GM12865 (cell line): ENCODE measurements around the gene PLAAT5.

Source experiments
- DNase-seq: peaks from one replicate; pipeline ENCODE4 v3.0.0; 2010; ENCODE audit warnings: low read depth
- H3K4me3 ChIP-seq: 2 replicates; pipeline ENCODE4 v1.5.1; 2011; ENCODE audit warnings: mild to moderate bottlenecking, low read depth, low read length, control low read depth
- CTCF ChIP-seq: IDR thresholded peaks from 2 replicates; pipeline ENCODE4 v1.5.1; 2011; ENCODE audit warnings: low read length, control low read depth, low read depth, inconsistent platforms; ENCODE audit not compliant: insufficient read depth; ENCODE audit errors: missing control alignments

Gene PLAAT5

GRCh38 chr11:63521896-63522295, 30.9 kb upstream of the PLAAT5 start:
- DNase-seq, result no peak
- no peak for TF ChIP-seq CTCF

GRCh38 chr11:63520606-63521170, 29.7 kb upstream of the PLAAT5 start:
- no peak for TF ChIP-seq CTCF
- DNase-seq, result no peak
- no peak overlapping the region for H3K4me3 ChIP-seq

More at GRCh38 chr11:63521896-63522295, 30.9 kb upstream of the PLAAT5 start:
- no peak overlapping the region for H3K4me3 ChIP-seq

DNA sequence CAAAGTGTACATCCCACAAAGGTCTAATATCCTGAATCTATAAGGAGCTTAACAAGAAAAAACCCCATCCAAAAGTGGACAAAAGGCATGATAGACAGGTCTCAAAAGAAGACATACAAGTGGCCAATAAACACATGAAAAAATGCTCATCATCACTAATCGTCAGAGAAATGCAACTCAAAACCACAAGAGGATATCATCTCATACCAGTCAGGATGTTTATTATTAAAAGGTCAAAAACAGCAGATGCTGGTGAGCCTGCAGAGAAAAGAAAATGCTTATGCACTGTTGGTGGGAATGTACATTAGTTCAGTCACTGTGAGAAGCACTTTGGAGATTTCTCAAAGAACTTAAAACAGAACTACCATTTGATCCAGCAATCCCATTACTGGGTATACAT, 27.6 kb upstream of the PLAAT5 start:
- H3K4me3 ChIP-seq, result no peak overlapping the region
- DNase-seq, result no peak
- no peak for TF ChIP-seq CTCF

- TF ChIP-seq CTCF, result no peak
- H3K4me3 ChIP-seq, result no peak overlapping the region
- DNase-seq, result no peak
Measured at GRCh38 chr11:63517156-63517555, 26.2 kb upstream of the PLAAT5 start.

GRCh38 chr11:63516109-63516508, 25.1 kb upstream of the PLAAT5 start:
- TF ChIP-seq CTCF, result no peak
- DNase-seq, result no peak
- no peak overlapping the region for H3K4me3 ChIP-seq

GRCh38 chr11:63512816-63513215, 21.8 kb upstream of the PLAAT5 start:
- no peak for TF ChIP-seq CTCF
- DNase-seq, result no peak

GRCh38 chr11:63511048-63511748, 20.2 kb upstream of the PLAAT5 start:
- no peak for TF ChIP-seq CTCF
- no peak for DNase-seq

More at GRCh38 chr11:63512816-63513215, 21.8 kb upstream of the PLAAT5 start:
- H3K4me3 ChIP-seq, result no peak overlapping the region

More at GRCh38 chr11:63511048-63511748, 20.2 kb upstream of the PLAAT5 start:
- H3K4me3 ChIP-seq, result no peak overlapping the region
